Measurements from ENCODE around the gene WNK3.

The WNK3 gene

DNA sequence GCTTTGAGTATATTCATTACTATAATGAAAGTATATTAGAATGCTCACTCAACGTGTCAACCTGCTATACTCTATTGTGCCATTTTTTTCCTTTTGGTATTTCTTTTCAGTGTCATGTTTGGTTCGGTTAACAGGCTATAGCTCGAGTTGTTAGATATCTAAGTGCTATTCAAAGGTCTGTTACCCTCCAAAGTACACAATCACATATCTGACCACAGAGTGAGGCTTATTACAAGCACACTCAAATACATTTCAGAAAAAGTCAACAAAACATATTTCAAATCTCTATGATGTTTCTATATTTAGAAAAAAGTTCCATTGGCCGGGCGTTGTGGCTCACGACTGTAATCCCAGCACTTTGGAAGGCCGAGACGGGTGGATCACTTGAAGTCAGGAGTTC lies 32.8 kb downstream of the WNK3 start:
- Histone ChIP-seq H3K27me3 (peaks cover 44 to 95% (median 87%) of the 10 kb centered on the region in 11 experiments), H4K20me1 (no peaks in the 10 kb centered on the region; a peak in 1 of 22 replicates), H3K4me2 (no peak overlapping the region), H3K27ac (no peak overlapping the region), H3K36me3 (no peaks in the 10 kb centered on the region), H3K4me3 (no peak overlapping the region), H3K9me3 (replicated peaks in 1 of 11) (no peaks in the 10 kb centered on the region), H3K9ac (no peak overlapping the region), H3K4me1 (no peaks in the 10 kb centered on the region)
- no peak for TF ChIP-seq Cebpa-rat (IDR thresholded peaks at IDR 0.05)

GRCh38 chrX:54320067-54320466 lies 37.8 kb downstream of the WNK3 start:
- Histone ChIP-seq H3K27ac (no peak overlapping the region), H3K4me2 (no peak overlapping the region), H3K36me3 (no peaks in the 10 kb centered on the region), H4K20me1 (no peaks in the 10 kb centered on the region; a peak in 1 of 22 replicates), H3K9ac (no peak overlapping the region), H3K9me3 (replicated peaks in 1 of 11) (no peaks in the 10 kb centered on the region), H3K4me3 (no peak overlapping the region), H3K4me1 (no peaks in the 10 kb centered on the region), H3K27me3 (peaks cover 54 to 89% (median 80%) of the 10 kb centered on the region in 11 experiments)
- no peak for TF ChIP-seq Cebpa-rat (IDR thresholded peaks at IDR 0.05)

- Histone ChIP-seq H3K4me1 (no peaks in the 10 kb centered on the region), H3K27ac (no peak overlapping the region), H4K20me1 (no peaks in the 10 kb centered on the region; a peak in 2 of 22 replicates), H3K36me3 (no peaks in the 10 kb centered on the region), H3K27me3 (peaks cover 14 to 55% (median 36%) of the 10 kb centered on the region in 11 experiments; a peak in 20 of 22 replicates), H3K4me3 (no peak overlapping the region), H3K9ac (no peak overlapping the region), H3K9me3 (replicated peaks in 1 of 11) (0 out of 22 replicates have a peak, but pooled peaks cover 0 to 7% (median 0%) of the 10 kb centered on the region in 11 experiments), H3K4me2 (no peak overlapping the region)
- no peak for TF ChIP-seq Cebpa-rat (IDR thresholded peaks at IDR 0.05)
Measured at GRCh38 chrX:54306379-54306778, 51.5 kb downstream of the WNK3 start.

- Histone ChIP-seq H3K27me3 (peaks cover 34 to 59% (median 48%) of the 10 kb centered on the region in 11 experiments), H3K4me1 (no peaks in the 10 kb centered on the region), H3K27ac (no peak overlapping the region), H3K36me3 (no peaks in the 10 kb centered on the region), H3K4me3 (no peak overlapping the region), H3K9me3 (replicated peaks in 1 of 11) (0 out of 22 replicates have a peak, but pooled peaks cover 0 to 7% (median 0%) of the 10 kb centered on the region in 11 experiments), H4K20me1 (no peaks in the 10 kb centered on the region), H3K9ac (no peak overlapping the region), H3K4me2 (no peak overlapping the region)
- no peak for TF ChIP-seq Cebpa-rat (IDR thresholded peaks at IDR 0.05)
Measured at GRCh38 chrX:54301516-54301915, 56.3 kb downstream of the WNK3 start.

DNA sequence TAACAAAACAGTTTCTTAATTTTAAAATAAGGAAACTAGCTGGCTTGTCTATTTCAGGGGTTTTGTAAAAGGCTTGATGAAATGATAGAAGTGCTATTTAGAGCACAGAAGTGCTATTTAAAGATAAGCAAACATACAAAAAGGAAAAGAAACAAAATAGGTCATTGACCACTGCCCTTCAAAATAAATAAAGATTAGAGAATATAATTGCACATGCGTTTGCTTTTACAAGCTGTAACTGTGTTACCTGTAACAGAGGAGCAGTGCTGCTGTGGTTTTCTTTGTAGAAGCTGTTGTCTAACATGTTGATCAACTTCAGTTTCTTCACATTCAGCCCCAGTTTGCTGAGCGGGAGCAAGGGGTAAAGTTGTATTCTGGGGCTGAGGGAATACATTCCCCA lies 63.5 kb downstream of the WNK3 start:
- Histone ChIP-seq H3K9ac (no peak overlapping the region), H3K27me3 (peaks cover 85 to 100% (median 98%) of the 10 kb centered on the region in 11 experiments), H4K20me1 (no peaks in the 10 kb centered on the region; a peak in 1 of 22 replicates), H3K4me1 (no peaks in the 10 kb centered on the region), H3K36me3 (no peaks in the 10 kb centered on the region), H3K9me3 (replicated peaks in 1 of 11) (no peaks in the 10 kb centered on the region), H3K4me2 (no peak overlapping the region), H3K27ac (no peak overlapping the region), H3K4me3 (no peak overlapping the region)
- TF ChIP-seq Cebpa-rat (IDR thresholded peaks at IDR 0.05): no peak

DNA sequence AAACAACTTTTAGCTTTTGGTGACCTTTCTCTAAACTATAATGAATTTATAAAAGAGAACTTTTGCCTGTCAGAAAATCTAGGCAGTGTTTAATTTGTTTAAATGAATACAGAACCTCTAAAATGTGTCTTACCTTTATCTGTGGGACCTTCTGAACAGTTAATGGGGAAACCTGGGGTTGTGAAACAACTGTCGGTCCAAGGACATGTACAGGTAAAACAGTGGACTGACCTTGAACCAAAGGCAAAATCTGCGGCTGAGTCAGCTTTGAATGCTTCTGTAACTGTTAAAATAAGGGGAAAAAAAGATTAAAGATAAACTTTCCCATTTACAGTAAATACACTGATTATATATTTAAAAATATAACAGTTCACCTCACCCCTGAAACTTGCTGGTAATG lies 65.1 kb downstream of the WNK3 start:
- Histone ChIP-seq H3K36me3 (no peaks in the 10 kb centered on the region), H3K4me1 (no peaks in the 10 kb centered on the region), H4K20me1 (no peaks in the 10 kb centered on the region; a peak in 2 of 22 replicates), H3K27ac (no peak overlapping the region), H3K27me3 (peaks cover 93 to 100% (median 100%) of the 10 kb centered on the region in 11 experiments), H3K9ac (no peak overlapping the region), H3K4me3 (no peak overlapping the region), H3K4me2 (no peak overlapping the region), H3K9me3 (replicated peaks in 1 of 11) (no peaks in the 10 kb centered on the region)
- TF ChIP-seq Cebpa-rat (IDR thresholded peaks at IDR 0.05): no peak

GRCh38 chrX:54291758-54292157 lies 66.1 kb downstream of the WNK3 start:
- Histone ChIP-seq H4K20me1 (no peaks in the 10 kb centered on the region; a peak in 2 of 22 replicates), H3K27me3 (peaks cover 94 to 100% (median 100%) of the 10 kb centered on the region in 11 experiments), H3K27ac (no peak overlapping the region), H3K4me1 (no peaks in the 10 kb centered on the region), H3K36me3 (no peaks in the 10 kb centered on the region), H3K9ac (no peak overlapping the region), H3K4me3 (no peak overlapping the region), H3K9me3 (replicated peaks in 1 of 11) (no peaks in the 10 kb centered on the region), H3K4me2 (no peak overlapping the region)
- TF ChIP-seq Cebpa-rat (IDR thresholded peaks at IDR 0.05): no peak

- no peaks in the 10 kb centered on the region; a peak in 2 of 22 replicates for H4K20me1 ChIP-seq
- no peak overlapping the region for H3K27ac ChIP-seq
- TF ChIP-seq Cebpa-rat (IDR thresholded peaks at IDR 0.05): no peak
- no peak overlapping the region for H3K4me2 ChIP-seq
- H3K27me3 ChIP-seq: peaks cover 75 to 99% (median 95%) of the 10 kb centered on the region in 11 experiments
- H3K36me3 ChIP-seq: no peaks in the 10 kb centered on the region
- H3K9me3 ChIP-seq (replicated peaks in 1 of 11): no peaks in the 10 kb centered on the region
- H3K4me1 ChIP-seq: no peaks in the 10 kb centered on the region
- H3K9ac ChIP-seq: no peak overlapping the region
- H3K4me3 ChIP-seq: no peak overlapping the region
Measured at GRCh38 chrX:54288968-54289367, 68.9 kb downstream of the WNK3 start.

DNA sequence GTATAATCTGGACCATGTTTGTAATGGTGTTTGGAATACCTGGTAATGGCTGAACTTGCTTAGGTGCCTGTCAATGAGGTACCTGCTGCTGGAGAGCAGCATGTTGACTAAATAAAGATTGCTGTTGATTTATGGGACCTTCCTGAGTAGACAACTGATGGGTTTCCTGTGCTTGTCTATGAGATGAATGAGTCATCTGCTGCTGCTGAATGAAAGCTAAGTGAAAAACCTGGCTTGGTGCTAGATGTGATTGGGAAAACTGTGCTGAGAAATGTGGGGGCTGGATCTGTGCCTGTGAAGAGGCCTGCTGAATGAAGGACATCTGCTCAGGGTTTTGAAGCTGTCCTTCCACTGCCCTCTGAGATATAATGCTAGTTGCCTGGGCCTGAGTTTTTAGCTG lies 69.6 kb downstream of the WNK3 start:
- no peak for TF ChIP-seq Cebpa-rat (IDR thresholded peaks at IDR 0.05)
- Histone ChIP-seq H4K20me1 (no peaks in the 10 kb centered on the region; a peak in 2 of 22 replicates), H3K27me3 (peaks cover 69 to 96% (median 89%) of the 10 kb centered on the region in 11 experiments), H3K4me3 (no peak overlapping the region), H3K9me3 (replicated peaks in 1 of 11) (no peaks in the 10 kb centered on the region), H3K4me1 (no peaks in the 10 kb centered on the region), H3K36me3 (no peaks in the 10 kb centered on the region), H3K27ac (no peak overlapping the region), H3K9ac (no peak overlapping the region), H3K4me2 (no peak overlapping the region)

DNA sequence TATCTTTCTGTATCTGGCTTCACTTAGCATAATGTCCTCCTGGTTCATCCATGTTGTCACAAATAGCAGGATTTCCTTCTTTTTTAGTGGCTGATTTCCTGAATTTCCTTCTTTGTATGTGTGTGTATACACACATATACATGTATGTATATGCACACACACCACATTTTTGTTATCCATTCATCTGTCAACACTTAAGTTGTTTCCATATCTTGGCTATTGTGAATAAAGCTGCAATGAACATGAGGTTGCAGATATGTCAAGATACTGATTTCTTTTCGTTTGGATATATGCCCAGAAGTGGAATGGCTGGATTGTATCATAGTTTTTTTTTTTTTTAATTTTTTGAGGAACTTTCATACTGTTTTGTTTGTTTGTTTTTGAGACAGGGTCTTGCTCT lies 76.2 kb downstream of the WNK3 start:
- H3K27ac ChIP-seq: no peak overlapping the region
- no peak for TF ChIP-seq Cebpa-rat (IDR thresholded peaks at IDR 0.05)

More for the DNA sequence above, 76.2 kb downstream of the WNK3 start:
- Histone ChIP-seq H3K4me2 (no peak overlapping the region), H3K27me3 (peaks cover 30 to 73% (median 55%) of the 10 kb centered on the region in 11 experiments; a peak in 21 of 22 replicates), H3K36me3 (no peaks in the 10 kb centered on the region), H3K4me3 (no peak overlapping the region), H3K4me1 (no peaks in the 10 kb centered on the region), H3K9ac (no peak overlapping the region), H4K20me1 (no peaks in the 10 kb centered on the region; a peak in 2 of 22 replicates), H3K9me3 (replicated peaks in 1 of 11) (peaks cover 0 to 9% (median 0%) of the 10 kb centered on the region in 11 experiments; a peak in 2 of 22 replicates)
